ENCODE data around the gene UBTD1. TPM values are rescaled to one million over a fixed set of nuclear protein-coding genes. Genes with fewer than 3 reads are reported as not detected.

Gene UBTD1
- total RNA-seq, 4 donors from 2014 or later, result 0.40 to 4.1 (median 3.2) TPM

GRCh38 chr10:97494151-97494550 lies 4.6 kb upstream of the UBTD1 start:
- no peak overlapping the region for H3K27ac ChIP-seq
- 54 to 56% methylated on average over 2 of the region's 2 CpGs for WGBS, 2 donors (ENCODE audit: low coverage in 1 of 2)
- H3K27me3 ChIP-seq, result no peaks in the 10 kb centered on the region
- in situ Hi-C loops (cut with MboI; ENCODE audit: low pct_ligation_motif_present in 1 of 4, low pct_unique_long_range_greater_than_20kb in 1 of 4, low sequenced_read_pairs in 3 of 4), result no loop called here
- DNase-seq, result no peak
- H3K4me1 ChIP-seq, result peaks cover 11 to 38% (median 16%) of the 10 kb centered on the region in 4 donors
- no peaks in the 10 kb centered on the region for H3K36me3 ChIP-seq
- TF ChIP-seq POLR2AphosphoS5 (IDR thresholded peaks at IDR 0.05) (no peak), CTCF (IDR thresholded peaks at IDR 0.05) (no peak), POLR2A (IDR thresholded peaks at IDR 0.05) (no peak), EP300 (IDR thresholded peaks at IDR 0.05; ENCODE audit: low read depth) (no peak)
- no peak overlapping the region for H3K4me3 ChIP-seq
- no peaks in the 10 kb centered on the region for H3K9me3 ChIP-seq
- intact Hi-C loops (cut with DNase I; ENCODE audit: low total_unique reads), result no loop called here

- peaks cover 12 to 42% (median 18%) of the 10 kb centered on the region in 4 donors for H3K4me1 ChIP-seq
- TF ChIP-seq EP300 (IDR thresholded peaks at IDR 0.05; ENCODE audit: low read depth), result no peak
- TF ChIP-seq CTCF (IDR thresholded peaks at IDR 0.05), result no peak
- TF ChIP-seq POLR2A (IDR thresholded peaks at IDR 0.05), result no peak
- TF ChIP-seq POLR2AphosphoS5 (IDR thresholded peaks at IDR 0.05), result no peak
- H3K27me3 ChIP-seq, result peaks cover 7% of the 10 kb centered on the region
- DNase-seq, result no peak
- H3K9me3 ChIP-seq, result no peaks in the 10 kb centered on the region
- H3K4me3 ChIP-seq, result no peak overlapping the region
- intact Hi-C loops (cut with DNase I; ENCODE audit: low total_unique reads), result no loop called here
- H3K36me3 ChIP-seq, result no peaks in the 10 kb centered on the region
- in situ Hi-C loops (cut with MboI; ENCODE audit: low pct_ligation_motif_present in 1 of 4, low pct_unique_long_range_greater_than_20kb in 1 of 4, low sequenced_read_pairs in 3 of 4), result no loop called here
- 42 to 52% methylated on average over 4 to 7 of the region's 7 CpGs for WGBS, 2 donors (ENCODE audit: low coverage in 1 of 2)
- H3K27ac ChIP-seq, result no peak overlapping the region
Observed at GRCh38 chr10:97494863-97495506, 3.7 kb upstream of the UBTD1 start.

GRCh38 chr10:97497572-97498075 lies 1.1 kb upstream of the UBTD1 start:
- in situ Hi-C loops (cut with MboI; ENCODE audit: low pct_ligation_motif_present in 1 of 4, low pct_unique_long_range_greater_than_20kb in 1 of 4, low sequenced_read_pairs in 3 of 4) (no loop called here), intact Hi-C loops (cut with DNase I; ENCODE audit: low total_unique reads) (no loop called here)
- DNase-seq, result peak; percentile 84
- peak overlapping the region; percentile 90 to 99 (median 94) for H3K27ac ChIP-seq
- H3K27me3 ChIP-seq, result peaks cover 17% of the 10 kb centered on the region
- peak overlapping the region; percentile 78 to 92 (median 86) for H3K4me3 ChIP-seq
- peaks cover 9 to 36% (median 18%) of the 10 kb centered on the region in 4 donors for H3K4me1 ChIP-seq
- no peaks in the 10 kb centered on the region for H3K9me3 ChIP-seq
- no peaks in the 10 kb centered on the region for H3K36me3 ChIP-seq
- TF ChIP-seq POLR2AphosphoS5 (IDR thresholded peaks at IDR 0.05), result peak; percentile 40 to 76 (median 68)
- no peak for TF ChIP-seq POLR2A (IDR thresholded peaks at IDR 0.05)
- 0% methylated on average over 4 to 22 of the region's 22 CpGs for WGBS, 2 donors (ENCODE audit: low coverage in 1 of 2)

GRCh38 chr10:97498076-97498840 lies 466 bp upstream of the UBTD1 start, which contains the start of gene MMS19:
TSS of gene MMS19 (minus strand) at chr10:97498422. CDS start at chr10:97498384, 38 bp downstream.
- H3K27me3 ChIP-seq, result peaks cover 17% of the 10 kb centered on the region
- DNase-seq, result peak; percentile 100
- TF ChIP-seq POLR2A (IDR thresholded peaks at IDR 0.05), result peak; percentile 75
- TF ChIP-seq EP300 (IDR thresholded peaks at IDR 0.05; ENCODE audit: low read depth), result no peak
- TF ChIP-seq POLR2AphosphoS5 (IDR thresholded peaks at IDR 0.05), result peak; percentile 54 to 85 (median 77)
- TF ChIP-seq CTCF (IDR thresholded peaks at IDR 0.05), result peak in 1 of 5 experiments; percentile 11
- peaks cover 9 to 36% (median 18%) of the 10 kb centered on the region in 4 donors for H3K4me1 ChIP-seq
- in situ Hi-C loops (cut with MboI; ENCODE audit: low pct_ligation_motif_present in 1 of 4, low pct_unique_long_range_greater_than_20kb in 1 of 4, low sequenced_read_pairs in 3 of 4) (no loop called here), intact Hi-C loops (cut with DNase I; ENCODE audit: low total_unique reads) (no loop called here)
- peak within 1 kb of the TSS; percentile 78 to 92 (median 86) for H3K4me3 ChIP-seq
- H3K27ac ChIP-seq, result peak within 1 kb of the TSS; percentile 90 to 99 (median 94)
- no peaks in the 10 kb centered on the region for H3K36me3 ChIP-seq
- H3K9me3 ChIP-seq, result no peaks in the 10 kb centered on the region
- 1% methylated on average over 57 of the region's 73 CpGs; no CpG with 5 or more reads in 1 of the 2 donors for WGBS, 2 donors (ENCODE audit: low coverage in 1 of 2)

Measured in transverse colon (tissue), 4 donors.